GM19395 (cell line): ENCODE data around the gene SUSD6.

Source experiments
- ATAC-seq: cut with Tn5 transposase; IDR thresholded peaks from one replicate; pipeline ENCODE4 v1.9.1; 2021; ENCODE audit warnings: mild to moderate bottlenecking, moderate library complexity; ENCODE audit not compliant: unreplicated experiment

The SUSD6 gene

GRCh38 chr14:69611172-69612013, at the start of gene SUSD6:
Gene SUSD6 (plus strand): TSS chr14:69611596. CDS start chr14:69658593, 46,997 bp downstream.
- ATAC-seq, result peak; percentile 52

GRCh38 chr14:69561893-69562292, 49.5 kb upstream of the SUSD6 start:
- ATAC-seq, result no peak

GRCh38 chr14:69567563-69567962, 43.8 kb upstream of the SUSD6 start:
- no peak for ATAC-seq

- ATAC-seq, result no peak
These were observed 41.5 kb upstream of the SUSD6 start for GRCh38 chr14:69569859-69570258.

- ATAC-seq, result no peak
These were observed 40.5 kb upstream of the SUSD6 start for GRCh38 chr14:69570836-69571330.

GRCh38 chr14:69571449-69572029, 39.9 kb upstream of the SUSD6 start:
- no peak for ATAC-seq

GRCh38 chr14:69572030-69572840, 39.2 kb upstream of the SUSD6 start:
- no peak for ATAC-seq

GRCh38 chr14:69572841-69573135, 38.6 kb upstream of the SUSD6 start:
- no peak for ATAC-seq

- ATAC-seq, result no peak
These were observed 38.1 kb upstream of the SUSD6 start for GRCh38 chr14:69573205-69573830.

GRCh38 chr14:69573831-69574262, 37.5 kb upstream of the SUSD6 start:
- ATAC-seq, result no peak

GRCh38 chr14:69574263-69574953, 37.0 kb upstream of the SUSD6 start, which contains the start of gene CCDC177:
Gene CCDC177 (minus strand): TSS chr14:69574871. CDS start chr14:69573622, 1,249 bp downstream.
- ATAC-seq, result no peak

GRCh38 chr14:69574954-69575295, 36.5 kb upstream of the SUSD6 start:
- ATAC-seq, result no peak

- ATAC-seq, result no peak
These were observed 31.9 kb upstream of the SUSD6 start for GRCh38 chr14:69579476-69579875.

GRCh38 chr14:69580009-69580577, 31.3 kb upstream of the SUSD6 start:
- ATAC-seq, result no peak

- no peak for ATAC-seq
These were observed 30.0 kb upstream of the SUSD6 start for GRCh38 chr14:69581316-69581935.

- no peak for ATAC-seq
These were observed 29.2 kb upstream of the SUSD6 start for GRCh38 chr14:69582212-69582611.

- no peak for ATAC-seq
These were observed 28.6 kb upstream of the SUSD6 start for GRCh38 chr14:69582829-69583228.

GRCh38 chr14:69584389-69584788, 27.0 kb upstream of the SUSD6 start:
- no peak for ATAC-seq

- no peak for ATAC-seq
These were observed 25.0 kb upstream of the SUSD6 start for GRCh38 chr14:69586404-69586803.

- no peak for ATAC-seq
These were observed 24.0 kb upstream of the SUSD6 start for GRCh38 chr14:69587389-69587788.
